Ovary (tissue), 9 donors: ENCODE data around the gene SLCO2A1. TPM values are rescaled to one million over a fixed set of nuclear protein-coding genes. Genes with fewer than 3 reads are reported as not detected.

Experiments used
- DNase-seq, 5 donors: peaks; one replicate each; pipeline ENCODE4 v3.0.0-alpha.2; 2019 to 2020
- H3K27ac ChIP-seq, 2 donors: fragments of 200-600 bp; one replicate each; pipeline versions ENCODE4 v1.5.1 to v1.8.0; 2019 to 2022
- H3K27me3 ChIP-seq: fragments of 200-600 bp; one replicate; pipeline ENCODE4 v1.8.0; 2022
- H3K36me3 ChIP-seq: fragments of 200-600 bp; sonication (generic); one replicate; pipeline ENCODE4 v1.5.1; 2019
- H3K4me1 ChIP-seq: one replicate; pipeline ENCODE4 v1.8.1; 2013; ENCODE audit warnings: mild to moderate bottlenecking, moderate library complexity; ENCODE audit not compliant: insufficient read depth
- H3K4me3 ChIP-seq: fragments of 200-600 bp; sonication (generic); one replicate; pipeline ENCODE4 v1.5.1; 2017
- H3K9me3 ChIP-seq, 2 donors: fragments of 200-600 bp in 1 of 2; sonication (generic) in 1 of 2; one replicate each; pipeline versions ENCODE4 v1.5.1 to v1.8.1; 2013 to 2019; ENCODE audit warnings: mild to moderate bottlenecking in 1 of 2, moderate library complexity in 1 of 2
- EP300 ChIP-seq: sonication (generic); formaldehyde crosslinking; IDR thresholded peaks from one replicate; pipeline ENCODE4 v1.6.1; 2017; ENCODE audit warnings: antibody characterized with exemption
- POLR2A ChIP-seq: fragments of 450-650 bp; IDR thresholded peaks from one replicate; pipeline ENCODE4 v1.6.1; 2017; ENCODE audit warnings: antibody characterized with exemption, mild to moderate bottlenecking, moderate library complexity
- WGBS, 3 donors: extraction: QIAGEN DNeasy Blood & Tissue Kit in 1 of 3; methylation state at CpG; one replicate each; pipeline versions ENCODE4 v1.1.5 to v1.1.7; 2013 to 2017; 5-methylcytosine and 5-hydroxymethylcytosine counted together
- intact Hi-C, 4 donors: fragments of 100-400 bp; cut with DNase I; formaldehyde crosslinking; loops; one replicate each; pipeline versions ENCODE4 v1.11.0 to v1.15.1; 2022 to 2023
- polyA plus RNA-seq, 2 donors: library from polyadenylated mRNA; stranded (reverse); fragments of 200-250 nt in 1 of 2; fragments of 350-450 nt in 1 of 2; fragmentation: Illumina TruSeq in 1 of 2; extraction: RNeasy Lipid Tissue Mini Kit (QIAGEN cat#74804) in 1 of 2; gene quantifications; one replicate each; pipeline ENCODE4 v1.2.3, GENCODE V29; 2013 to 2014
- total RNA-seq, 7 donors: library from RNA; depleted of rRNA in 2 of 7; stranded (reverse); fragments of >200 nt in 2 of 7; fragmentation: NEBNext Ultra II Directional in 3 of 7; extraction: Animal tissue kit (Norgen Biotek cat#: 25700) in 3 of 7; gene quantifications; one replicate each; pipeline versions ENCODE4 v1.1.0 to v1.2.4, GENCODE V29; 2016 to 2023
- TF ChIP-seq, protein P1 (sequence below), 3 donors: fragments of 450-650 bp in 2 of 3; fragments of 200-600 bp in 1 of 3; IDR thresholded peaks; one replicate each; pipeline versions ENCODE4 v1.5.1 to v1.8.0; 2016 to 2022; ENCODE audit warnings: antibody characterized with exemption in 3 of 3, mild to moderate bottlenecking in 1 of 3
- donor health status: DM: no; HTN: no; CAD: no; lungs with moderate emphysema.
- donor health status: DM: no; HTN: no; CAD: no.
- donor health status: Bipolar disorder and iron deficiency.
- donor health status: DM: yes; HTN: yes; CAD: no.
- donor health status: DM: no; HTN: no; CAD: no.
- donor health status: DM: yes; HTN: yes; CAD: no.

Gene SLCO2A1
- total and polyA plus RNA-seq, 9 donors: 0.83 to 23.6 (median 3.7) TPM

DNA sequence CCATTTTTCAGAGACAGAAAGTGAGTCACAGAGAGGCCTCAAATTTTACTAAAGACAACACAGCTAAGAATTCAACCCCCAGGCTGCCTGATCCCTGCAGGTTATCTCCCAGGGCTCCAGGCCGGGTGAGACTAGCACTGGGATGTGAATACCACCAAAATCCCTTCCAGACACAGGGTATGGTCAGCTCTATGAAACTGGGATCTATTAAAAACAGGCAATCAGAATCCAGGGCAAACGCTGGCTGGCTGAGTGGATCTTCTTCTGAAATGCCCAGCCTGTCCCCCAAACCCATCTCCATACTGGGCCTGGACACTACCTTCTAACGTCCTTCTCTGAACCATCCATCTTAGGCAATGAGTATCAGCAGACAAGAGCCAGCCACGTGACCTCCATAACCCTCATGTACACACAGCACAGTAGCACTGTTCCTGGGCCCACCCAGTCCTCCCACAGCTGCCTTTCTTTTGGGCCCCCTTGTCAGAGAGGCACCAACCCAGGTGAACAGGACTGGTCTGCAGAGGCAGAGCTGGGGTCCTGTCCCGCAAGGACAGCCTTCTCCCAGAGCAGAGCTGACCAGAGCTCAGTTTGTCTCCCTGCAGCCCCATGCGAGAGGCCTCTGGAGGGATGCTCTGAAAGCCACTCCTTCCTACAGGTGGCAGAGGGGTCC lies 135.9 kb downstream of the SLCO2A1 start:
- H3K9me3 ChIP-seq: no peaks in the 10 kb centered on the region
- TF ChIP-seq POLR2A (no peak), EP300 (no peak)
- TF ChIP-seq, protein P1, sequence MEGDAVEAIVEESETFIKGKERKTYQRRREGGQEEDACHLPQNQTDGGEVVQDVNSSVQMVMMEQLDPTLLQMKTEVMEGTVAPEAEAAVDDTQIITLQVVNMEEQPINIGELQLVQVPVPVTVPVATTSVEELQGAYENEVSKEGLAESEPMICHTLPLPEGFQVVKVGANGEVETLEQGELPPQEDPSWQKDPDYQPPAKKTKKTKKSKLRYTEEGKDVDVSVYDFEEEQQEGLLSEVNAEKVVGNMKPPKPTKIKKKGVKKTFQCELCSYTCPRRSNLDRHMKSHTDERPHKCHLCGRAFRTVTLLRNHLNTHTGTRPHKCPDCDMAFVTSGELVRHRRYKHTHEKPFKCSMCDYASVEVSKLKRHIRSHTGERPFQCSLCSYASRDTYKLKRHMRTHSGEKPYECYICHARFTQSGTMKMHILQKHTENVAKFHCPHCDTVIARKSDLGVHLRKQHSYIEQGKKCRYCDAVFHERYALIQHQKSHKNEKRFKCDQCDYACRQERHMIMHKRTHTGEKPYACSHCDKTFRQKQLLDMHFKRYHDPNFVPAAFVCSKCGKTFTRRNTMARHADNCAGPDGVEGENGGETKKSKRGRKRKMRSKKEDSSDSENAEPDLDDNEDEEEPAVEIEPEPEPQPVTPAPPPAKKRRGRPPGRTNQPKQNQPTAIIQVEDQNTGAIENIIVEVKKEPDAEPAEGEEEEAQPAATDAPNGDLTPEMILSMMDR (IDR thresholded peaks at IDR 0.05): no peak
- no peak overlapping the region for H3K27ac ChIP-seq
- peaks cover 5% of the 10 kb centered on the region for H3K4me1 ChIP-seq
- no peak for DNase-seq
- H3K27me3 ChIP-seq: no peaks in the 10 kb centered on the region
- no peaks in the 10 kb centered on the region for H3K36me3 ChIP-seq
- WGBS, 3 donors: 88 to 89% (median 89%) methylated on average over 6 of the region's 6 CpGs
- intact Hi-C loops: no loop called here
- H3K4me3 ChIP-seq: no peak overlapping the region

DNA sequence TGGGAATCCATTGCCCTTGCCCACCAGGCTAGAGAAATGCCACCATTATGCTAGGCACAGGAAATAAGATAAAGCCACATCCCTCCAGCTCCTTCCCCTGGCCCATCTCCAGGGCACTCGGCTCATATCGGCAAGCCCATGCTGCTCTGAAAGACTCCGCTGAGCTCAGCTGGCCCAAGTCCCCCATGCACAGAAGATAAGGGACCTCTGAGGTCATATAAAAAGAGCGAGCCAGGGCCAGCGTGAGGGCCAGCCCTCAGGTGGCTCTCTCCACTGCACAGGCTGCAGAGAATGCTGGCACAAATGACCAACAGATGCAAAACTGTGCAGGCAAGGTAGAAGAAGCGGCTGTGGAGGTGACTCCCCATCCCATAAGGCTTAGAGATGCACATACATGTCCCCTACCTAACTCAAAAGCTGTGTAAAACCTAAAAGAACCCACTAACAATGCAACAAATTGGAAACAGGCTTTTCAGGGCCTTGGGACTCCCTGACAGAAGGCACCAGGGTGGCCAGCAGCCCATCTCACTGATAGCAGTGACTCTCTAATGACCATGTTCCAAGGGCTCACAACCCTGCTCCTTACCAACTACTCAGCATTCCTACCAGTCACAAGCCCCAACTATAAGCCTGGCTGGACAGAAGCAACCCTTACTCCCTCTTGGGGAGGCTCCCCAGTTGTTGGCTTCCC lies 137.0 kb downstream of the SLCO2A1 start:
- Histone ChIP-seq H3K4me1 (peaks cover 5% of the 10 kb centered on the region), H3K4me3 (no peak overlapping the region), H3K9me3 (no peaks in the 10 kb centered on the region), H3K27ac (no peak overlapping the region), H3K36me3 (no peaks in the 10 kb centered on the region), H3K27me3 (no peaks in the 10 kb centered on the region)
- WGBS, 3 donors: 76 to 79% (median 76%) methylated on average over 6 of the region's 6 CpGs
- intact Hi-C loops: no loop called here
- TF ChIP-seq POLR2A (no peak), EP300 (no peak)
- TF ChIP-seq, protein P1 (IDR thresholded peaks at IDR 0.05): no peak
- DNase-seq: no peak

- Histone ChIP-seq H3K36me3 (no peaks in the 10 kb centered on the region), H3K9me3 (no peaks in the 10 kb centered on the region), H3K4me3 (no peak overlapping the region), H3K4me1 (peaks cover 5% of the 10 kb centered on the region), H3K27ac (no peak overlapping the region), H3K27me3 (no peaks in the 10 kb centered on the region)
- WGBS, 3 donors: 92 to 95% (median 95%) methylated on average over 11 of the region's 11 CpGs
- intact Hi-C loops: no loop called here
- DNase-seq: no peak
- TF ChIP-seq POLR2A (no peak), EP300 (no peak)
- TF ChIP-seq, protein P1 (IDR thresholded peaks at IDR 0.05): no peak
Measured at GRCh38 chr3:133891662-133892378, 137.9 kb downstream of the SLCO2A1 start.

GRCh38 chr3:133890972-133891644 lies 138.6 kb downstream of the SLCO2A1 start:
- 91 to 94% (median 93%) methylated on average over 5 of the region's 5 CpGs for WGBS, 3 donors
- TF ChIP-seq, protein P1 (IDR thresholded peaks at IDR 0.05): no peak
- TF ChIP-seq POLR2A: no peak
- no peaks in the 10 kb centered on the region for H3K27me3 ChIP-seq
- DNase-seq: no peak
- intact Hi-C loops: no loop called here
- H3K27ac ChIP-seq: no peak overlapping the region
- H3K4me3 ChIP-seq: no peak overlapping the region
- no peaks in the 10 kb centered on the region for H3K9me3 ChIP-seq
- H3K36me3 ChIP-seq: no peaks in the 10 kb centered on the region
- H3K4me1 ChIP-seq: peaks cover 5% of the 10 kb centered on the region
